Colon (tissue), 2 donors: ENCODE results near the gene MAP3K1.

Experiments
- FAIRE-seq: peaks from 2 replicates; lab custom pipeline; 2012; peaks lifted over from hg19 to GRCh38; lab: Jason Lieb, UNC
- donor health status: control.
- donor health status: control.

The MAP3K1 gene

GRCh38 chr5:56849671-56850070 lies 34.3 kb downstream of the MAP3K1 start:
- FAIRE-seq = no peak

- no peak for FAIRE-seq
Measured at GRCh38 chr5:56850423-56850822, 35.1 kb downstream of the MAP3K1 start.

- FAIRE-seq = no peak
Measured at GRCh38 chr5:56851258-56851941, 36.1 kb downstream of the MAP3K1 start.

- FAIRE-seq = no peak
Measured at GRCh38 chr5:56852228-56853000, 37.1 kb downstream of the MAP3K1 start.

- FAIRE-seq = no peak
Measured at GRCh38 chr5:56853698-56854097, 38.3 kb downstream of the MAP3K1 start.

- FAIRE-seq = no peak
Measured at GRCh38 chr5:56854920-56855319, 39.6 kb downstream of the MAP3K1 start.

GRCh38 chr5:56856541-56857178 lies 41.3 kb downstream of the MAP3K1 start:
- no peak for FAIRE-seq

- FAIRE-seq = no peak
Measured at GRCh38 chr5:56858777-56859442, 43.6 kb downstream of the MAP3K1 start.

- no peak for FAIRE-seq
Measured at GRCh38 chr5:56861893-56862485, 46.6 kb downstream of the MAP3K1 start.

- FAIRE-seq = no peak
Measured at GRCh38 chr5:56862909-56863308, 47.6 kb downstream of the MAP3K1 start.

- no peak for FAIRE-seq
Measured at GRCh38 chr5:56871777-56872176, 56.4 kb downstream of the MAP3K1 start.

- no peak for FAIRE-seq
Measured at GRCh38 chr5:56873056-56873455, 57.7 kb downstream of the MAP3K1 start.

GRCh38 chr5:56876327-56876726 lies 61.0 kb downstream of the MAP3K1 start:
- no peak for FAIRE-seq

- FAIRE-seq = no peak
Measured at GRCh38 chr5:56881571-56881970, 66.2 kb downstream of the MAP3K1 start.

- no peak for FAIRE-seq
Measured at GRCh38 chr5:56893251-56893951, 78.1 kb downstream of the MAP3K1 start.

GRCh38 chr5:56896763-56897162 lies 81.4 kb downstream of the MAP3K1 start:
- FAIRE-seq = no peak

GRCh38 chr5:56898213-56898612 lies 82.9 kb downstream of the MAP3K1 start:
- no peak for FAIRE-seq

GRCh38 chr5:56900395-56900794 lies 85.0 kb downstream of the MAP3K1 start:
- no peak for FAIRE-seq

- FAIRE-seq = no peak
Measured at GRCh38 chr5:56900858-56901578, 85.7 kb downstream of the MAP3K1 start.

GRCh38 chr5:56908942-56909293 lies 93.6 kb downstream of the MAP3K1 start:
- no peak for FAIRE-seq
